SH-SY5Y (cell line): ENCODE data around the gene ITSN1.

Source experiments
- GATA2 ChIP-seq: IDR thresholded peaks from 2 replicates; pipeline ENCODE4 v1.6.1; 2011; ENCODE audit warnings: mild to moderate bottlenecking, low read depth, low read length
- GATA3 ChIP-seq: IDR thresholded peaks from 2 replicates; pipeline ENCODE4 v1.6.1; 2011; ENCODE audit warnings: low read depth, mild to moderate bottlenecking, low read length, moderate library complexity

DNA sequence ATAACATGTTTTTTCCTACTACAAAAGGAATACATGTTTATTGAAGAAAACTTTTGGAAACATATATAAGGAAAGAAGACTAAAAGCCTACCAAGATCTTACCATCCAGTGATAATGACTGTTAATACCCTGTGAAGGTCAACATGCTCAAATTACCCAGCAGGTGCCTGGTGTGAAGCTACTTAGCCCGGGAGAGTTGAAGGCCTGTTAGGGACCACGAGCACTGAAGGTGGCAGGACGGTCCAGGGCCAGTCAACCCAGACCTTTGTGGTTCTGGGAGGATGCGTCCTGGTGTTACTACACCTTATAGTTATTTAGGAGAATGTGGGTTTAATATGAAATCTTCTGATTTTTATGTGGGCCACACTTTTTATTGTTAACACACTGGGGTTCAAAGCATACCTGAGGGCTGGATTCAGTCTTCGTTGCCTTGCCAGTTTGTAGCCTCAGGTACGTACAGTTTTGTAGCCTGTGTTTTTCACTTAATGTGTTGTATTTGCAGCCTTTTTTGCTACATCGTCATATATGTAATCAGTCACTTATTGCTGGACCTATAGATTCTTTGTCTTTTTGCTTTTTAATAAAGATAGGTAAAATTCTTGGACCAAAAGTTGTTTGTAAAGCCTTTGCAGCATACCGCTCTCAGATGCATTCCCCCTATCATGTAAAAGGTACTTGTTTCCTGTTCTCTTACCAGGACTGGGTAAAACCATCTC, 9.8 kb downstream of the ITSN1 start:
- TF ChIP-seq GATA2 (no peak), GATA3 (no peak)
